Activated CD8-positive, alpha-beta memory T cell treated with anti-CD3 and anti-CD28 coated beads, Interleukin-2, amount 10 ng/mL, durations not matched to agents 7 days and 5 days (primary cell): ENCODE results near the gene VEGFC. TPM values are rescaled to one million over a fixed set of nuclear protein-coding genes. Genes with fewer than 3 reads are reported as not detected.

Experiments
- ATAC-seq: fragments of 150-1000 bp; cut with Tn5 transposase; one replicate; pipeline ENCODE4 v1.10.0; 2021; ENCODE audit warnings: moderate library complexity
- CTCF ChIA-PET: fragments of 350-600 bp; sonication (Branson Sonifier 250); formaldehyde crosslinking; loops from one replicate; lab custom pipeline; 2021; ENCODE audit warnings: antibody characterized with exemption; lab: Charles Lee
- DNase-seq: peaks from one replicate; pipeline ENCODE4 v3.0.0-alpha.2; 2020
- H3K27ac Mint-ChIP-seq: one replicate; pipeline ENCODE4 v1.8.0; 2021; ENCODE audit warnings: mild to moderate bottlenecking, mixed read lengths
- H3K27me3 Mint-ChIP-seq: one replicate; pipeline ENCODE4 v1.8.0; 2021; ENCODE audit warnings: mixed read lengths
- H3K36me3 Mint-ChIP-seq: one replicate; pipeline ENCODE4 v1.8.0; 2021; ENCODE audit warnings: mild to moderate bottlenecking, mixed read lengths
- H3K4me1 Mint-ChIP-seq: one replicate; pipeline ENCODE4 v1.8.0; 2021; ENCODE audit warnings: mixed read lengths
- H3K4me3 Mint-ChIP-seq: one replicate; pipeline ENCODE4 v1.8.0; 2021; ENCODE audit warnings: mild to moderate bottlenecking, moderate library complexity, mixed read lengths
- H3K9me3 Mint-ChIP-seq: one replicate; pipeline ENCODE4 v1.8.0; 2022; ENCODE audit warnings: low read depth, mixed read lengths
- total RNA-seq, 2 experiments: library from RNA; stranded (reverse); gene quantifications; one replicate each; pipeline ENCODE4 v1.2.3, GENCODE V29; 2021

Gene VEGFC
- total RNA-seq, 2 experiments from 2014 or later: not detected

GRCh38 chr4:176675810-176676209 is 116.9 kb downstream of the VEGFC start:
- Mint-ChIP-seq H3K4me1 (no peaks in the 10 kb centered on the region), H3K9me3 (no peaks in the 10 kb centered on the region), H3K4me3 (no peak overlapping the region), H3K27ac (no peak overlapping the region), H3K27me3 (no peaks in the 10 kb centered on the region), H3K36me3 (no peaks in the 10 kb centered on the region)
- DNase-seq (no peak), ATAC-seq (no peak)
- CTCF ChIA-PET: no interaction called here

- no peaks in the 10 kb centered on the region for H3K27me3 Mint-ChIP-seq
- ATAC-seq (no peak), DNase-seq (no peak)
- no peaks in the 10 kb centered on the region for H3K9me3 Mint-ChIP-seq
- H3K27ac Mint-ChIP-seq: no peak overlapping the region
- H3K36me3 Mint-ChIP-seq: no peaks in the 10 kb centered on the region
- H3K4me1 Mint-ChIP-seq: no peaks in the 10 kb centered on the region
- no peak overlapping the region for H3K4me3 Mint-ChIP-seq
- CTCF ChIA-PET: no interaction called here
Observed at GRCh38 chr4:176671532-176671931, 121.2 kb downstream of the VEGFC start.

GRCh38 chr4:176668324-176668723 is 124.4 kb downstream of the VEGFC start:
- no peak overlapping the region for H3K27ac Mint-ChIP-seq
- no peaks in the 10 kb centered on the region for H3K36me3 Mint-ChIP-seq
- no peaks in the 10 kb centered on the region for H3K27me3 Mint-ChIP-seq
- CTCF ChIA-PET: no interaction called here
- H3K4me3 Mint-ChIP-seq: no peak overlapping the region
- H3K4me1 Mint-ChIP-seq: no peaks in the 10 kb centered on the region
- ATAC-seq: no peak
- no peak for DNase-seq
- no peaks in the 10 kb centered on the region for H3K9me3 Mint-ChIP-seq

GRCh38 chr4:176664964-176665363 is 127.8 kb downstream of the VEGFC start:
- DNase-seq (no peak), ATAC-seq (no peak)
- Mint-ChIP-seq H3K27ac (no peak overlapping the region), H3K27me3 (no peaks in the 10 kb centered on the region), H3K4me1 (no peaks in the 10 kb centered on the region), H3K4me3 (no peak overlapping the region), H3K36me3 (no peaks in the 10 kb centered on the region), H3K9me3 (no peaks in the 10 kb centered on the region)
- CTCF ChIA-PET: no interaction called here

GRCh38 chr4:176660561-176660960 is 132.2 kb downstream of the VEGFC start:
- ATAC-seq (no peak), DNase-seq (no peak)
- no peaks in the 10 kb centered on the region for H3K27me3 Mint-ChIP-seq
- H3K36me3 Mint-ChIP-seq: no peaks in the 10 kb centered on the region
- H3K27ac Mint-ChIP-seq: no peak overlapping the region
- H3K9me3 Mint-ChIP-seq: no peaks in the 10 kb centered on the region
- no peaks in the 10 kb centered on the region for H3K4me1 Mint-ChIP-seq
- CTCF ChIA-PET: no interaction called here
- no peak overlapping the region for H3K4me3 Mint-ChIP-seq

GRCh38 chr4:176656108-176656507 is 136.6 kb downstream of the VEGFC start:
- no peak overlapping the region for H3K4me3 Mint-ChIP-seq
- ATAC-seq (no peak), DNase-seq (no peak)
- CTCF ChIA-PET: no interaction called here
- no peaks in the 10 kb centered on the region for H3K9me3 Mint-ChIP-seq
- H3K4me1 Mint-ChIP-seq: no peaks in the 10 kb centered on the region
- H3K36me3 Mint-ChIP-seq: no peaks in the 10 kb centered on the region
- no peaks in the 10 kb centered on the region for H3K27me3 Mint-ChIP-seq
- H3K27ac Mint-ChIP-seq: no peak overlapping the region

GRCh38 chr4:176654565-176655216 is 138.0 kb downstream of the VEGFC start:
- CTCF ChIA-PET: no interaction called here
- H3K36me3 Mint-ChIP-seq: no peaks in the 10 kb centered on the region
- DNase-seq (no peak), ATAC-seq (no peak)
- no peaks in the 10 kb centered on the region for H3K9me3 Mint-ChIP-seq
- no peaks in the 10 kb centered on the region for H3K4me1 Mint-ChIP-seq
- no peak overlapping the region for H3K27ac Mint-ChIP-seq
- H3K4me3 Mint-ChIP-seq: no peak overlapping the region
- H3K27me3 Mint-ChIP-seq: no peaks in the 10 kb centered on the region

GRCh38 chr4:176653401-176654220 is 139.1 kb downstream of the VEGFC start:
- CTCF ChIA-PET: no interaction called here
- Mint-ChIP-seq H3K4me1 (no peaks in the 10 kb centered on the region), H3K4me3 (no peak overlapping the region), H3K27me3 (no peaks in the 10 kb centered on the region), H3K36me3 (no peaks in the 10 kb centered on the region), H3K27ac (no peak overlapping the region), H3K9me3 (no peaks in the 10 kb centered on the region)
- DNase-seq (no peak), ATAC-seq (no peak)

GRCh38 chr4:176646311-176646710 is 146.4 kb downstream of the VEGFC start:
- Mint-ChIP-seq H3K27me3 (no peaks in the 10 kb centered on the region), H3K27ac (no peak overlapping the region), H3K4me3 (no peak overlapping the region), H3K36me3 (no peaks in the 10 kb centered on the region), H3K4me1 (no peaks in the 10 kb centered on the region), H3K9me3 (no peaks in the 10 kb centered on the region)
- DNase-seq (no peak), ATAC-seq (no peak)
- CTCF ChIA-PET: no interaction called here

- no peak for ATAC-seq
Observed at GRCh38 chr4:176645246-176645960, 147.3 kb downstream of the VEGFC start.

GRCh38 chr4:176642472-176642871 is 150.2 kb downstream of the VEGFC start:
- CTCF ChIA-PET: no interaction called here
- no peaks in the 10 kb centered on the region for H3K9me3 Mint-ChIP-seq

More at GRCh38 chr4:176645246-176645960, 147.3 kb downstream of the VEGFC start:
- DNase-seq: no peak
- Mint-ChIP-seq H3K4me1 (no peaks in the 10 kb centered on the region), H3K27me3 (no peaks in the 10 kb centered on the region), H3K36me3 (no peaks in the 10 kb centered on the region), H3K27ac (no peak overlapping the region), H3K9me3 (no peaks in the 10 kb centered on the region), H3K4me3 (no peak overlapping the region)
- CTCF ChIA-PET: no interaction called here

GRCh38 chr4:176641237-176641636 is 151.5 kb downstream of the VEGFC start:
- DNase-seq: no peak
- Mint-ChIP-seq H3K27me3 (no peaks in the 10 kb centered on the region), H3K9me3 (no peaks in the 10 kb centered on the region), H3K36me3 (no peaks in the 10 kb centered on the region), H3K27ac (no peak overlapping the region), H3K4me3 (no peak overlapping the region), H3K4me1 (no peaks in the 10 kb centered on the region)
- CTCF ChIA-PET: no interaction called here
- no peak for ATAC-seq

More at GRCh38 chr4:176642472-176642871, 150.2 kb downstream of the VEGFC start:
- Mint-ChIP-seq H3K27me3 (no peaks in the 10 kb centered on the region), H3K4me3 (no peak overlapping the region), H3K27ac (no peak overlapping the region), H3K36me3 (no peaks in the 10 kb centered on the region), H3K4me1 (no peaks in the 10 kb centered on the region)
- ATAC-seq (no peak), DNase-seq (no peak)

GRCh38 chr4:176638992-176639391 is 153.7 kb downstream of the VEGFC start:
- H3K4me3 Mint-ChIP-seq: no peak overlapping the region
- no peak overlapping the region for H3K27ac Mint-ChIP-seq
- no peaks in the 10 kb centered on the region for H3K9me3 Mint-ChIP-seq
- no peaks in the 10 kb centered on the region for H3K4me1 Mint-ChIP-seq
- no peaks in the 10 kb centered on the region for H3K36me3 Mint-ChIP-seq
- CTCF ChIA-PET: no interaction called here
- no peak for DNase-seq
- no peak for ATAC-seq
- no peaks in the 10 kb centered on the region for H3K27me3 Mint-ChIP-seq

GRCh38 chr4:176636292-176636691 is 156.4 kb downstream of the VEGFC start:
- ATAC-seq (no peak), DNase-seq (no peak)
- Mint-ChIP-seq H3K27me3 (no peaks in the 10 kb centered on the region), H3K4me1 (no peaks in the 10 kb centered on the region), H3K27ac (no peak overlapping the region), H3K4me3 (no peak overlapping the region), H3K9me3 (no peaks in the 10 kb centered on the region), H3K36me3 (no peaks in the 10 kb centered on the region)
- CTCF ChIA-PET: no interaction called here
